PFSK-1 (cell line): ENCODE measurements around the gene GALNTL6. TPM values are rescaled to one million over a fixed set of nuclear protein-coding genes. Genes with fewer than 3 reads are reported as not detected.

Experiments used
- FOXP2 ChIP-seq: optimal IDR thresholded peaks from 2 replicates; pipeline ENCODE3; 2011; ENCODE audit warnings: borderline replicate concordance, control low read depth, inconsistent platforms; ENCODE audit not compliant: insufficient read depth; ENCODE audit errors: extremely low read length, extremely low read depth
- POLR2AphosphoS5 ChIP-seq: IDR thresholded peaks from 2 replicates; pipeline ENCODE4 v1.6.1; 2012; ENCODE audit warnings: low read depth, mild to moderate bottlenecking, control low read depth, low read length, moderate library complexity
- REST ChIP-seq, 2 experiments: IDR thresholded peaks; 2 replicates each; pipeline versions ENCODE4 v1.6.1 to v1.8.0; 2011 to 2012; ENCODE audit warnings: low read depth in 2 of 2, low read length in 2 of 2, control low read depth in 1 of 2, inconsistent platforms in 1 of 2, mild to moderate bottlenecking in 1 of 2, moderate library complexity in 1 of 2; ENCODE audit not compliant: insufficient read depth in 1 of 2
- SIN3A ChIP-seq: IDR thresholded peaks from 2 replicates; pipeline ENCODE4 v1.6.1; 2012; ENCODE audit warnings: mild to moderate bottlenecking, low read length, moderate library complexity, borderline replicate concordance; ENCODE audit not compliant: insufficient read depth
- TAF1 ChIP-seq: IDR thresholded peaks from 2 replicates; pipeline ENCODE4 v1.6.1; 2012; ENCODE audit warnings: low read length, control low read depth, borderline replicate concordance; ENCODE audit not compliant: insufficient read depth
- polyA plus RNA-seq: library from polyadenylated mRNA; unstranded; fragments of >200 nt; gene quantifications from one replicate; pipeline ENCODE4 v1.2.1, GENCODE V29; 2012; ENCODE audit warnings: low read depth, missing spikeins; ENCODE audit not compliant: insufficient read length

GALNTL6 gene
- polyA plus RNA-seq = 0.15 TPM

- no peak for TF ChIP-seq REST (IDR thresholded peaks at IDR 0.05; ENCODE audit: insufficient read depth in 1 of 2, low read depth in 2 of 2, low read length in 2 of 2)
Measured at GRCh38 chr4:171812665-171813525, at the start of gene GALNTL6. Gene GALNTL6, plus strand, starts transcription at chr4:171813404.

GRCh38 chr4:171765514-171765913 lies 47.7 kb upstream of the GALNTL6 start:
- no peak for TF ChIP-seq SIN3A
- no peak for TF ChIP-seq TAF1
- TF ChIP-seq REST (IDR thresholded peaks at IDR 0.05; ENCODE audit: insufficient read depth in 1 of 2, low read depth in 2 of 2, low read length in 2 of 2) = no peak
- no peak for TF ChIP-seq POLR2AphosphoS5
- no peak for TF ChIP-seq FOXP2

- TF ChIP-seq TAF1 (no peak), POLR2AphosphoS5 (no peak), REST (IDR thresholded peaks at IDR 0.05; ENCODE audit: insufficient read depth in 1 of 2, low read depth in 2 of 2, low read length in 2 of 2) (no peak), SIN3A (no peak), FOXP2 (no peak)
Measured at GRCh38 chr4:171774642-171775190, 38.5 kb upstream of the GALNTL6 start.

GRCh38 chr4:171779301-171779700 lies 33.9 kb upstream of the GALNTL6 start:
- TF ChIP-seq FOXP2 (no peak), REST (IDR thresholded peaks at IDR 0.05; ENCODE audit: insufficient read depth in 1 of 2, low read depth in 2 of 2, low read length in 2 of 2) (no peak), POLR2AphosphoS5 (no peak)

- TF ChIP-seq FOXP2 (no peak), TAF1 (no peak), REST (IDR thresholded peaks at IDR 0.05; ENCODE audit: insufficient read depth in 1 of 2, low read depth in 2 of 2, low read length in 2 of 2) (no peak), SIN3A (no peak)
Measured at GRCh38 chr4:171785388-171785787, 27.8 kb upstream of the GALNTL6 start.
